ENCODE measurements around the gene NUP98.

- no peak for TF ChIP-seq SUZ12 (IDR thresholded peaks at IDR 0.05)
- no peak for TF ChIP-seq FOXA1 (IDR thresholded peaks at IDR 0.05)
- no peak for TF ChIP-seq SP1 (IDR thresholded peaks at IDR 0.05)
Measured at GRCh38 chr11:3810951-3811350, 13.6 kb upstream of the NUP98 start.

Data from HEK293T (cell line).